Activated CD8-positive, alpha-beta memory T cell treated with anti-CD3 and anti-CD28 coated beads for 1 hour (primary cell): Measurements from ENCODE around the gene GRAP2.
"Not testable (repeated sequence)": the region's sequence is repeated elsewhere in the genome, so short reads cannot be mapped to it uniquely, and the experiment has no call there.

Source experiments
- DNase-seq, 2 donors: peaks; one replicate each; pipeline ENCODE4 v3.0.0-alpha.2; 2020; ENCODE audit warnings: low read depth in 1 of 2; ENCODE audit errors: extremely low read depth in 1 of 2

GRAP2 gene

GRCh38 chr22:39991159-39991860, 90.4 kb downstream of the GRAP2 start:
- DNase-seq = no peak

DNA sequence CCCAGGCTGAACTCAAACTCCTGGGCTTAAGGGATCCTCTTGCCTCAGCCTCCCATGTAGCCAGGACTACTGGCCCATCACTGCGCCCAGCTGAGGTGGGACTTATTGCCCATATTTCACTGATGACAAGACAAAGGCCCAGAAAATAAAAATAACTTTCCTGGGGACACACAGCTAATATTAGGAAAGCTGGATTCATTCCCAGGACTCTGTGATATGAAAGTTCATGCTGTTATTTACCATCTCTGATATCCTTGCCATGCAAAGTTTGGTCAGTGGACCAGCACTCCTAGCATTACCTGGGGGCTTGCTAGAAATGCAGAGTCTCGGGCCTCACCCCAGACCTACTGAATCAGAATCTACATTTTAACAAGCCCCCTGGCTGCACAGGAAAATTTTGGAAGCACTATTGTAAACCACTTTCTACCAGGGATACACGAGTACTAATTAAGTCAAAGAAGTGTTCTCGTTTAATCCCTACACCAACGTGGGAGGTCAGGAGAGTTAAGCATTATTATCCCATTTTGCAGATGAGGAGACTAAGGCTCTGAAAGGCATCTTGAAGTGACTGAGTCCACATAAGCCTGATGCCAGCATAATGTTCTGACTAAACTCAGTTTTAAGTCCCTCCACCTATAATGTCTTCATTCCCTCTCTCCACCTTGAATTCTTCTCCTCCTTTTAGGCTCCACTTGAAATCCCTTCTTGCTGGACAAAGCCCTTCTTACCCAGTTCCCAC, 91.4 kb downstream of the GRAP2 start:
- no peak for DNase-seq

- DNase-seq = not testable (repeated sequence)
Observed at GRCh38 chr22:39992894-39993293, 92.0 kb downstream of the GRAP2 start.

- peak in 1 of 2 donors; percentile 39 for DNase-seq
Observed at GRCh38 chr22:39994041-39994565, 93.2 kb downstream of the GRAP2 start.

GRCh38 chr22:39994566-39995392, 93.9 kb downstream of the GRAP2 start, which contains the start of gene FAM83F:
TSS of gene FAM83F (plus strand) at chr22:39994954. CDS start at chr22:39995043, 89 bp downstream.
- DNase-seq = no peak

- DNase-seq = no peak
Observed at GRCh38 chr22:39995393-39996252, 94.7 kb downstream of the GRAP2 start.

DNA sequence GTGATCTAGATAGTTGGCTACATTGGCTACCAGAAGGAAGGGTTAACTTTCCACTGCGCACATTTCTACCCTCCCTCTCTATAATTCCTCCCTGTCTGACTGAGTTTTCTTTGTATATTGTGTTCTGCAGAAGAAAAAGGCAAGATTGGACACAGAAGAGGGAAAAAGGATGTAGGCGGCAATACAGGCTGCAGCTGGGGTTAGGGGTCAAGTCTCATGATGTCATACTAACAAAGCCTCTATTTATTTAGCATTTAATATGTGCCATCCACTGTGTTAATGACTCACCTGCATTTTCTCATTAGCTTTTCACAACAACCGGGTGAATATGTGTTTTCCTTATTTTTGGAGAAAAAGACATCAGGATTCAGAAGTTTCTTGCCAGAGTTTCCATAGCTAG, 95.8 kb downstream of the GRAP2 start:
- no peak for DNase-seq

DNA sequence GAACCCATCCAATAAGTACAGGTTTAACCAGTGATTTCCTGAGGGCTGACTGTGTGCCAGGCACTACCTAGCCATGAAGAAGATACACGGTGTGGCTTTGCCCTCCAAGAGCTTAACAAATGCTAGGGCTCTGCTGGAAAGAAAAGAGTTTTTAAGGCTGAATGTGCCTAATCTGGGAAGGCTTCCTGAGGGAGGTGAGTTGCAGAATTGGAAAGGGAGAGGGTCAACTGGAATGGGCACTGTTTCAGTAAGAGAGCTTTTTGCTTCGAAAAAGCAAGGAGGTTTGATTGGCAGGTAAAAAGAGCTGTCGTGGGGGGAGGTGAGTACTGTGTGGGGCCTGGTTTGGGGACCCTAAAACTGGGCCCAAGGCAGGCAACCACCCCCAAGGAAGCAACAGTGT, 96.5 kb downstream of the GRAP2 start:
- DNase-seq = no peak

DNA sequence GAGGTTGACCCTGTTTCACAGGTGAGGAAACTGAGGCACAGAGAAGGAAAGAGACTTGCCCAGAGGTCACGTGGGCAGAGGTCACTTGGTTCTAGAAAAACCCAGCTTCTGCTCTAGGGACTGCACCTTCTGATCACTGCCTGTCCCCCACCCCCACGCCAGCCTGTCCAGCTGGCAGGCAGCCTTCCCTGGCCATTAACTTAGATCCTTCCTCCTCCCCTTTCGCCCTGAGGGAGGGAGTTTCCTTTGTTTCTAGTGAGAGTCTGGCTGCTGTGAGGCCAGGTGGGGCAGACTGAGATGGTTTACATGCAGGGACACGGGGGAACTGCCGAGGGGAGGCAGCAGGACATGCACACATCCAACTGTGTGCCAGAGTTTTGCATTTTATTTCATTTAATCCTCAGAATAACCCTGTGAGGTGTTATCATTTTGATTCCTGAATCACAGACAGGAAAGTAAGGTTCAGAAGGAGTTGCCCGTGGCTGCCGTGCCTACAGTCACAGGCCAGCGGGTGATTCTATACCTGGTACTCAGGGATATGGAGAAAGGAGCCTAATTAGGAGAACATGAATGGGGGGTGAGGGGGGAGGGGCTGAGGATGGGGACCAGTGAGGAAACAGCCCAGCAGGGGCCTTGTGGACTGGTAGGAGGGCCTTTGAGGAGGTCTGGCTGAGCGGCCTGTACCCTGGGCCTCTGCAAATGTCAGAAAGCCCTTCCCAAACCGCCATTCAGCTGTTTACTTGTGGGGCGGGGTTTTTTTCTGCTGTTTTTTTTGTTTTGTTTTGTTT, 97.2 kb downstream of the GRAP2 start:
- no peak for DNase-seq

DNA sequence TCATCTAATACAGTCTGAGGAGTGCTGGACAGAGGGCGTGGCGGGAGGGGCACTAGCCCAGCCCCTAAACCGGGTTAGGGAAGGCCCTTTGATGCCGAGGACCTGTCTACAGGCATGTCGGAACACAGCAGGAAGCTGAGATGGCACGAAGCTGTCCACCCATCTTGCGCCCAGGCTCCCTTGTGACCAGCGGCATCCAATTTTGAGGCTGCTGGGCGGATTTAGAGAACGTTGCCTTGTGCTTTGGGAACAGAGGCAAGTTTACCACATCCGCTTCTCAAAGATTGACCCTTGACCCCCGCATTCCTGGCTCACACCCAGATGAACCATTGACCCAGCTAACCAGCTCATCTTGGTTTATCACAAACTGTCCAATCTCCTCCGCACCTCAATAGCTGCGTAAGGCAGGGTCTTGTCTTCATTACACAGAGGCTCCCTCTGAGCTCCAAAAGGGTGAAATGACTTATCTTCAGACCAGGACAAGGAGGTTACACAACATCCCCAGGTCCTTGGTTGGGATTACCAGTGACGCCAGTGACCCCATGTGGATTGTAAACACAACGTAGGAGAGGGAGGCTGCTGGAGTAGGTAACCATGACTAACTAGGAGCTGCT, 98.4 kb downstream of the GRAP2 start:
- no peak for DNase-seq

GRCh38 chr22:40000171-40000570, 99.3 kb downstream of the GRAP2 start:
- DNase-seq = no peak

- DNase-seq = no peak
Observed at GRCh38 chr22:40001106-40001505, 100.2 kb downstream of the GRAP2 start.

DNA sequence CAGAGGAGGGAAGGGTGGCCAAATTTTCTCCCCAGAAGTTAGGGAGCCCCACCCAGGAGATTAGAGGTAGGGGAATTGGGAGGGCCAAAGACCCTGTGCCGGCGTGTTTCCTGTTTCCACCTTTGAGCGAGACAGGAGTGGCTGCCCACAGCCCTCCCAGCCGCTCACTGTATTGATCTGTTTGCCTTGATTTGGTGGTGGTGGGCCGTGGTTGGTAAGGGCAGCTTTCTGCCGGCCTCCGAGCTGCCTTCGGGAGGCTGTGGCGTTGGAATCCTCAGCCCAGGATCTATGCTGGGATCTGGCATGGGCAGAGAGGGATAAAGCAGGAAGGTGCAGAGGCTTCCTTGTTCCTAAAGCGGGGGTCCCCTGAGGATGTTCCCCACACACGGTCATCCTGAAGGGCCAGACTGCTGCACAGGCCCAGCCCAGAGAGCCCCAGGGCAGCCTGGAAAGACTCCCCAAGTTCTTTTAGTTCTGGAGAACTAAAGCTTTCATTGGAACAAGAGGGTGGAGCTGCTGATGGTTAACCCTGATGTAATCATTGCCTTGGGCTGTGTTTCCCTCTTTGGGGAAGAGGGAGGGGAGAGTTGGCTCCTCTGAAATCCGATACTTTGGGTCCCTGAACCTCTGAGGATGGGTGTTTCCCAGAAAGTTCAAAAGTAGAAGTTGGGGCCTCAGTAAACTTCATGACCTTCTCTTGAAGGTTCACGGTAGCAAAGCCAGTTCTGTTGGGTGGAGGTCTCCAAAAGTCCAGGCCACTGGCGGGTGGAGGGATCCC, 101.1 kb downstream of the GRAP2 start:
- no peak for DNase-seq

DNA sequence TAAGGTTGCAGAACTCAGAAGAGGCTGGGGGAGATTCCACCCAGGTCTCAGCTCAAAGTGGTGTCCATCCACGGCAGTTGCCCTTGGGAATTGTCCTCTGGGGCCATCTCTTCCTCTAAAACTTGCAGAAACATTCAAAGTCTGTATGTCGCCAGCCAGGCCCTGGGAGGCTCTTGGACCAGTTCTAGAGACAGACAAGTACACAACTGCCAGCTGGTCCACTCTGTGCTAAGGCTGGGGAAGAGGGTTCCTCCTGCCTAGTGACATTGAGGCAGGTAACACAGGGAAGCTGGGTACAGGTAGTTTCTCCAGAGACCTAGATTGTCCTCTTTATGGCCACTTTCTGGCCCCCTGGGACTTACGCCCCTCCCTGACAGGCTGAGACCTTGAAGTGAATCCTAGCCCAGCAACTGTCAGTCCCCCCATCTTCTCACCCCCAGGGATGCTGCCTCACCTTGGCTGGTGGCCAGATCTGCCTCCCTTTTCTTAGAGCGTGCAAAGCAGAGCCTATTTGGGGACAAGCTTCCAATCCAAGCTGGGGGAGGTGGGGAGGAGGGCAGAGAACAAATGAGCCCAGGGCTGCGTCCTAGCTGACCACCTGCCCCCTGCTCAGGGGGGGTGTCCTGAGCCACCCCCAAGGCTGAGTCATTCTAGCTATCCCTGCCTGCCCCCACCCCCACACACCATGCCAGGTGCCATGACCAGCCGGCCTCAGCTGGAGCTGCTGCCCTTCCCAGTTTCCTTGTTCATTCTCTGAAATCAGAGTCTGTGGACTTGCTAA, 102.2 kb downstream of the GRAP2 start:
- no peak for DNase-seq

DNA sequence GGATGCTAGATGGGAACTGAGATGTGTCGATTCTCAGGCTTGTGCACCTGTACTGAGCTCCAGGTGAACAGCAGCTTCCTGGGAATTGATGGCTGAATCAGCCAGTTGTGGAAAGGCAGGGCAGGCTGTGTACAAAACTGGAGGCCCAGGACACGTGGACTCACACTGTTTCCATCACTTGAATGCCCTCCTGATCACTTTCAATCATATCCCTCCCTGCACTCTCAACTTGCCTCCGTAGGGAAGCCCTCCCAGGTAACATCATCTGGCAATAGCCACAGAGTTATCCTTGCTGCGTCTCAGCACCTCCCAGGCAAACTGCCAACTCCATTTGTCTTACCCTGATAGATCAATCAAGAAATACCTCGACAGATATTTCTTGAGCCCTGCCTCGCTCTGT, 104.0 kb downstream of the GRAP2 start:
- no peak for DNase-seq

DNA sequence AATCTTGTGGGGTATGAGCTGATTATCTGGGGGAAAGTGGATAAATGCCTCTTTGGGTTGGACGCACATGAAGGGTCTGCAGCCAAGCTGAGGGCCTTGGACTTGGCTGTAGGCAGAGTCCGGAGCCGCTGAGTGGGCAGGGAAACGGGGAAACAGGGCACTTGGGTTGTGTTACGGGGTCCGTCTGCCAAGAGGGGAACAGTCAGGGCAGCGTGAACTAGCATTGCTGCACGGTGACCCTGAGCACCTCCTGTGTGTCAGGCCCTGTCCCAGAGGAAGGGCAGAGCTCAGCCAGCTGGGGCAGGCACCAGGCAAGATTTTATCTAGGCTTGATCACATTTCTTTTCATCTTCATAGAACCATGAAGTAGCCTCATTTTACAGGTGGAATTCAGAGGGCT, 105.8 kb downstream of the GRAP2 start:
- no peak for DNase-seq

DNA sequence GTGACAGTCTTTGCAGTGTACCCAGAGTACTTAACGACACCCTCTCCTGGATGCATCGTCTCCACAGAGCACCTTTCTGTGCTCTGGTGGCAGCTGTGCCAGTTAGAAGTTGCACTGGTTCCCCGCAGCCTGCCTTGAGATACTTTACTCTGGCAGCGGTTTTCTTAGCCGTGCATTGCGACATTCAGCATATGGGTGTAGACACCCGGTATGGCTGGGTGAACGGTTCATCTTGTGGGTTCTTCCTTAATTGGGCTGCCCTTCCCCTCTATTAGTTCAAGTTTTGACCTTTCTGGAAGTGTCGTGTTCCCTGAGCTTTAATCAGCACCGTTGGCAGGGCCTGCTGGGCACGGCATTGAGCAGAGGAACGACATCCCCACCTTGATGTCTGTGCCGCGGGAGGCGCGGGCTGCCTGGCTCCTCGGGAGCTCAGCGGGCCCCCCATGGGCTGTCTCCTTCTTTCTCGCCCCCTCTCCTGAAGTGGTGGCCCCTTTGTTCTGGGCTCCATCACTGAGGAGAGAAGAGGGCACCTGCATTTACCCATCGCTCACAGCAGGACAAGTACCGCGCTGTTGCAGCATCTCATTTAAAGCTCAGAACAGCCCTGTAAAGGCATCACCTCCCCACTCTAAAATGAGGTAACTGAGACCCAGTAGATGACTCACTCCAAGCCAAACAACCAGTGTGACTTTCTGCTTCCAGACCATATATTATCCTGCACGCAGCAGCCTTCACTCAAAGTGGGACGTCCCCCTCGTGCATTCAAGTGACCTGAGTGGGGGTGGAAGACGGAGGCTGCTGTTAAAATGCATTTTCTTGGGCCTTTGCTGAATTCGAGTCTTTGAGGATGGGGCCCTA, 107.2 kb downstream of the GRAP2 start:
- no peak for DNase-seq
